ENCODE measurements around the gene CABP2.

The CABP2 gene

GRCh38 chr11:67545280-67545679 lies 22.0 kb upstream of the CABP2 start:
- TF ChIP-seq, protein P1, sequence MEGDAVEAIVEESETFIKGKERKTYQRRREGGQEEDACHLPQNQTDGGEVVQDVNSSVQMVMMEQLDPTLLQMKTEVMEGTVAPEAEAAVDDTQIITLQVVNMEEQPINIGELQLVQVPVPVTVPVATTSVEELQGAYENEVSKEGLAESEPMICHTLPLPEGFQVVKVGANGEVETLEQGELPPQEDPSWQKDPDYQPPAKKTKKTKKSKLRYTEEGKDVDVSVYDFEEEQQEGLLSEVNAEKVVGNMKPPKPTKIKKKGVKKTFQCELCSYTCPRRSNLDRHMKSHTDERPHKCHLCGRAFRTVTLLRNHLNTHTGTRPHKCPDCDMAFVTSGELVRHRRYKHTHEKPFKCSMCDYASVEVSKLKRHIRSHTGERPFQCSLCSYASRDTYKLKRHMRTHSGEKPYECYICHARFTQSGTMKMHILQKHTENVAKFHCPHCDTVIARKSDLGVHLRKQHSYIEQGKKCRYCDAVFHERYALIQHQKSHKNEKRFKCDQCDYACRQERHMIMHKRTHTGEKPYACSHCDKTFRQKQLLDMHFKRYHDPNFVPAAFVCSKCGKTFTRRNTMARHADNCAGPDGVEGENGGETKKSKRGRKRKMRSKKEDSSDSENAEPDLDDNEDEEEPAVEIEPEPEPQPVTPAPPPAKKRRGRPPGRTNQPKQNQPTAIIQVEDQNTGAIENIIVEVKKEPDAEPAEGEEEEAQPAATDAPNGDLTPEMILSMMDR (conservative IDR thresholded peaks at IDR 0.05; ENCODE audit: control insufficient read depth, insufficient read depth, low read depth, low read length) = no peak
- no peak overlapping the region for H3K4me3 ChIP-seq (ENCODE audit: control insufficient read depth, low read depth, low read length)
- DNase-seq (ENCODE audit: low read depth) = no peak

DNA sequence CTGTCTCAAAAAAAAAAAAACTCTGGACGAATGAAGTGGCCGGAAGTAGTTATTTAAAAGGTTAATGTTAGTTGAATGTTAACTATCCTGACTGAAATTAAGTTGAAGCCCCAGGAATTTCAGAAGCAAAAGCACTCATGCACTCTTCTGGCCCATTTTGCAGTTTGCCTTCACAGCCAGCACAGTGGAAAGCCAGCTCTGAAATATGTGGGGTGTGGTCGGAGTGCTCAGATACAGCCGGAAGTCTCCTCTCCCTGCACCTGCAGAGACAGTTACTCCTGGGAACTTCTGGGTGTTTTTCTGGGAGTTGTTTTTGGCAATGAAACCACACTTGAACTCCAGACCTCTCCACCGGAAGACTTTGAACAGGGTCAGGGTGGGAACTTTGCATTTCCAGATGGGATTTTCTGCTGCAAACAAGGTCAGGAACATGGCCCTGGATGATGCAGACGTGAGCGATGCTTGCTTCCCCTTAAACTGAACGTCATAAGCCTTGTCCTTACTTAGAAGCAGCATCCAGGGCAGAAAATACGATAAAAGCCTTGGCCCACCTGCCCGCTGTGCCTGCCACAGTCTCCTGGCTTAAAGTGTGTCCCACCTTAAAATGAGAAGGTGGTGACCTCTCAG lies 21.5 kb upstream of the CABP2 start:
- no peak for DNase-seq (ENCODE audit: low read depth)
- TF ChIP-seq, protein P1 (conservative IDR thresholded peaks at IDR 0.05; ENCODE audit: control insufficient read depth, insufficient read depth, low read depth, low read length) = no peak
- no peak overlapping the region for H3K4me3 ChIP-seq (ENCODE audit: control insufficient read depth, low read depth, low read length)

DNA sequence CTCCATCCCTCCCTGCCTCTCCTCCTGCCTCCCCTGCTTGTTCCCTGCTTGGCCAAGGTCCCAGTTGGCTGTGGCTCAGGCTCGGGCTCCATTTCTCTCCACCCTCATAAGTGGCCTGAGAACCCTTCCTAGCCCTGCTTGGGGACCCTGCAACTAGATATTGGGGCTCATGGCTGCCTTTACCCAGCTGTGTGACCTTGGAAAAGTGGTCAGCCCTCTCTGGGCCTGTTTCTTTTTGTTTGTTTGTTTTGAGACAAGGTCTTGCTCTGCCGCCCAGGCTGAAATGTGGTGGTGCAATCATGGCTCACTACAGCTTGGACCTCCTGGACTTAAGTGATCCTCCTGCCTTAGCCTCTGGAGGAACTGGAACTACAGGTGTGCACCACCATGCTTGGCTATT lies 20.3 kb upstream of the CABP2 start:
- DNase-seq (ENCODE audit: low read depth) = no peak
- H3K4me3 ChIP-seq (ENCODE audit: control insufficient read depth, low read depth, low read length) = no peak overlapping the region
- TF ChIP-seq, protein P1 (conservative IDR thresholded peaks at IDR 0.05; ENCODE audit: control insufficient read depth, insufficient read depth, low read depth, low read length) = no peak

GRCh38 chr11:67542971-67543370 lies 19.7 kb upstream of the CABP2 start:
- TF ChIP-seq, protein P1 (conservative IDR thresholded peaks at IDR 0.05; ENCODE audit: control insufficient read depth, insufficient read depth, low read depth, low read length) = no peak
- no peak for DNase-seq (ENCODE audit: low read depth)
- H3K4me3 ChIP-seq (ENCODE audit: control insufficient read depth, low read depth, low read length) = no peak overlapping the region

GRCh38 chr11:67542169-67542568 lies 18.9 kb upstream of the CABP2 start:
- no peak for DNase-seq (ENCODE audit: low read depth)
- H3K4me3 ChIP-seq (ENCODE audit: control insufficient read depth, low read depth, low read length) = no peak overlapping the region
- TF ChIP-seq, protein P1 (conservative IDR thresholded peaks at IDR 0.05; ENCODE audit: control insufficient read depth, insufficient read depth, low read depth, low read length) = no peak

GRCh38 chr11:67541198-67541597 lies 18.0 kb upstream of the CABP2 start:
- no peak overlapping the region for H3K4me3 ChIP-seq (ENCODE audit: control insufficient read depth, low read depth, low read length)
- no peak for DNase-seq (ENCODE audit: low read depth)
- TF ChIP-seq, protein P1 (conservative IDR thresholded peaks at IDR 0.05; ENCODE audit: control insufficient read depth, insufficient read depth, low read depth, low read length) = no peak

- no peak overlapping the region for H3K4me3 ChIP-seq (ENCODE audit: control insufficient read depth, low read depth, low read length)
- TF ChIP-seq, protein P1 (conservative IDR thresholded peaks at IDR 0.05; ENCODE audit: control insufficient read depth, insufficient read depth, low read depth, low read length) = no peak
- DNase-seq (ENCODE audit: low read depth) = no peak
These were observed 16.3 kb upstream of the CABP2 start for GRCh38 chr11:67539550-67539949.
